ENCODE data around the gene GPI. TPM values are rescaled to one million over a fixed set of nuclear protein-coding genes. Genes with fewer than 3 reads are reported as not detected.

The GPI gene
- total and polyA plus RNA-seq, 2 of the 8 experiments (the other 6 are each of a cell fraction or from before 2014, with no cell fraction given) = 171 to 360 TPM

DNA sequence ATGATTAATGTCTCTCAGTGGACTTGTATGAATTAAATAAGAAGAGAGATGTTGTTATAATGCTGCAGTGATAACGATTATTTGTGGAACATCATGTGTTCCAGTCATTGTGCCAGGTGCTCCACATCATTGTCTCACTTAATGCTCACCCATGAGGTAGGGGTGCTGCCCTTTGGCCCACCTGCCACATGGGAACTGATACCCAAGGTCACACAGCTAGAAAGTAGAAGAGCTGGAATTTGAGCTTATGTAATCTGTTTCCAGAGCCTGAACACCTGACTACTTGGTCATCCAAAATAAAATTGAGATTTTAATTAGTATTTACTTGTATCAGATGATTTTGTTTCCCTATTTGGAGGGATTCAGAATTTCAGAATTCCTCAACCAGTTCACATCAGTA is 36.0 kb upstream of the GPI start (continued):
- TF ChIP-seq RBBP5 (IDR thresholded peaks at IDR 0.05; ENCODE audit: borderline replicate concordance, low read depth, low read length) = no peak
- no peak for TF ChIP-seq CTBP2 (IDR thresholded peaks at IDR 0.05; ENCODE audit: borderline replicate concordance, insufficient read depth, insufficient read length, low read length)
- TF ChIP-seq HDAC6 (IDR thresholded peaks at IDR 0.05; ENCODE audit: low read depth, low read length) = no peak
